ENCODE measurements around the gene TYMS.

GRCh38 chr18:709771-710170, 52.3 kb downstream of the TYMS start:
- no peak for TF ChIP-seq CTCF (IDR thresholded peaks at IDR 0.05 in 8 of 11, conservative IDR thresholded peaks at IDR 0.05 in 3 of 11)
- no peak for TF ChIP-seq POLR2A (IDR thresholded peaks at IDR 0.05)
- TF ChIP-seq POLR2AphosphoS5 (IDR thresholded peaks at IDR 0.05) = no peak
